GM12865 (cell line): ENCODE results near the gene TMEM221.
"Not testable (repeated sequence)": the region's sequence is repeated elsewhere in the genome, so short reads cannot be mapped to it uniquely, and the experiment has no call there.

Source experiments
- DNase-seq: peaks from one replicate; pipeline ENCODE4 v3.0.0; 2010; ENCODE audit warnings: low read depth
- H3K4me3 ChIP-seq: 2 replicates; pipeline ENCODE4 v1.5.1; 2011; ENCODE audit warnings: mild to moderate bottlenecking, low read depth, low read length, control low read depth
- TF ChIP-seq, protein P1 (sequence below): IDR thresholded peaks from 2 replicates; pipeline ENCODE4 v1.5.1; 2011; ENCODE audit warnings: low read length, control low read depth, low read depth, inconsistent platforms; ENCODE audit not compliant: insufficient read depth; ENCODE audit errors: missing control alignments

The TMEM221 gene

GRCh38 chr19:17482877-17483604, 34.6 kb upstream of the TMEM221 start:
- DNase-seq: no peak
- TF ChIP-seq, protein P1, sequence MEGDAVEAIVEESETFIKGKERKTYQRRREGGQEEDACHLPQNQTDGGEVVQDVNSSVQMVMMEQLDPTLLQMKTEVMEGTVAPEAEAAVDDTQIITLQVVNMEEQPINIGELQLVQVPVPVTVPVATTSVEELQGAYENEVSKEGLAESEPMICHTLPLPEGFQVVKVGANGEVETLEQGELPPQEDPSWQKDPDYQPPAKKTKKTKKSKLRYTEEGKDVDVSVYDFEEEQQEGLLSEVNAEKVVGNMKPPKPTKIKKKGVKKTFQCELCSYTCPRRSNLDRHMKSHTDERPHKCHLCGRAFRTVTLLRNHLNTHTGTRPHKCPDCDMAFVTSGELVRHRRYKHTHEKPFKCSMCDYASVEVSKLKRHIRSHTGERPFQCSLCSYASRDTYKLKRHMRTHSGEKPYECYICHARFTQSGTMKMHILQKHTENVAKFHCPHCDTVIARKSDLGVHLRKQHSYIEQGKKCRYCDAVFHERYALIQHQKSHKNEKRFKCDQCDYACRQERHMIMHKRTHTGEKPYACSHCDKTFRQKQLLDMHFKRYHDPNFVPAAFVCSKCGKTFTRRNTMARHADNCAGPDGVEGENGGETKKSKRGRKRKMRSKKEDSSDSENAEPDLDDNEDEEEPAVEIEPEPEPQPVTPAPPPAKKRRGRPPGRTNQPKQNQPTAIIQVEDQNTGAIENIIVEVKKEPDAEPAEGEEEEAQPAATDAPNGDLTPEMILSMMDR: no peak
- no peak overlapping the region for H3K4me3 ChIP-seq

DNA sequence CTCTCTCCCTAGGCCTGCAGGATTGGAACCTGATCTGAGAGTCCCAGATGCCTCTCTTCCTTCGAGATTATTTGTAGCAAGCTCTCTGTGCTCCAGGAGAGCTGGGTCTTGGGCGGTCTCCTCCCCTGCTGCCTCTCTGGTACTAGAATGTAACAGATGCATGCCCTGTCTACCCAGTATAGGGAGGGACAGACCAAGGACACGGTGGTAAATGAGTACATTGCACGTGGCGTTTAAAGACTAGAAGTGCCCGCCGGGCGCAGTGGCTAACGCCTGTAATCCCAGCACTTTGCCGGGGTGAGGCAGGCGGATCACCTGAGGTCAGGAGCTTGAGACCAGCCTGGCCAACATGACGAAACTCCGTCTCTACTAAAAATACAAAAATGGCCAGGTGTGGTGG, 33.5 kb upstream of the TMEM221 start:
- TF ChIP-seq, protein P1: no peak
- H3K4me3 ChIP-seq: no peak overlapping the region
- DNase-seq: no peak

DNA sequence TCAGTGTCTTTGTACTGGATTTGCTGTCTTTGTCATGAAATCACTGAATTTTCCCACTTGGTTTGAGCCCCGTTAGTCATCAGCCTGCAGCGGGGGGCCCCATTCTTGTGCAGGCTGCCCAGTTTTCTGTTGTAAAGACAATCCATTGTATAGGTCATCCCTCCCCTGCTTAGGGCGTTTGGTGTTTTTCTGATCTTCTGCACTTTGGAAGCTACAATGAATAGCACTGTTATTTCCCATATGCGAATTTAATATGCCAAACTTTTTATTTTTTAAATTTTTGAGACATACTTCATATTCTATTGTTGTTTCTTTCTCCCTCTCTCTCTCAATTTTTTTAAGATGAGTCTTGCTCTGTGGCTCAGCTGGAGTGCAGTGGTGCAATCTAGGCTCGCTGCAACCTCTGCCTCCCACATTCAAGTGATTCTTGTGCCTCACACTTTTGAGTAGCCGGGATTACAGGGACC, 30.9 kb upstream of the TMEM221 start:
- DNase-seq: no peak
- H3K4me3 ChIP-seq: no peak overlapping the region
- TF ChIP-seq, protein P1: no peak

DNA sequence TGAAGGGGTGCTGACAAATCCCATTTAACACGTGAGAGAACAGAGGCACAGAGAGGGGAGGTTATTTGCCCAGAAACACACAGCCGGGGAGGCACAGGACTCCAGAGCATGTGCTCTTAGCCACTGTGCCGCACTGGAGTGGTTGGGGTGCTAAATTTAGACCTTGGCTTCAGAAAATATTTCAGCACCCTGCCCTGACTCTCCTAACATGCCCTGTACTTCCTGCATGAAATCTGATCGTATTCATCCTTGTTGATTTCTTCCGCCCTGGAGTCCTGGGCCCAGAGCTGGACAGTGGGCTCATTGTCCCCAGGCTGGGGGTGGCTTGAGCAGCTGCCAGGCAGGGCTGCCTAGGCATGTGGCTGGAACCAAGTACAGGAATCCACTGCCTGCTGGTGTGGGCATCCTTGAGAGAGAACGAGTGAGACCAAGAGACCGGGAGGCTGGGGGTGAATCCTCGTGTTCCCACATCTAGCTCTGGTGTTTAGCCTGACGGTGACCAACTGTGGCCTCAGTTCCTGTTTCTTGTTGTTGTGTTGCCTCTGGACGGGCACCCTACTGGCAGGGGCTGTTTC, 27.2 kb upstream of the TMEM221 start:
- H3K4me3 ChIP-seq: no peak overlapping the region
- TF ChIP-seq, protein P1: no peak
- DNase-seq: no peak

GRCh38 chr19:17475011-17475540, 26.6 kb upstream of the TMEM221 start:
- H3K4me3 ChIP-seq, DNase-seq: not testable (repeated sequence)

DNA sequence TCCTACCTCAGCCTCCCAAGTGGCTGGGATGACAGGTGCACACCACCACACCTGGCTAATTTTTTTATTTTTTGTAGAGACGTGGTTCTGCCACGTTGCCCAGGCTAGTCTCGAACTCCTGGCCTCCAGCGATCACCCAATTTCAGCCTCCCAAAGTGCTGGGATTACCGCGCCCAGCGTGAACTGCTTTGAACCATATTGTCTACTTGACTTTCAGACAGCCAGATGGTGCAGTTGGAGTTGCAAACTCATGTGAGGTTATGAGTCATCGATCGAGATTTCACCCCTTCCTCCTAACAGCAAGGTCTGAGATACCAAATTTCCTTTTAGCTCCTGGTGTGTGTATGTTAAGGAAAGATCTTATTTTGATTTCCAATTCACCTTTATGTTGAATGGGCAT, 24.6 kb upstream of the TMEM221 start:
- TF ChIP-seq, protein P1: no peak
- peak; percentile 54 for DNase-seq

GRCh38 chr19:17471410-17472125, 23.1 kb upstream of the TMEM221 start:
- H3K4me3 ChIP-seq: no peak overlapping the region
- DNase-seq: no peak

More for the DNA sequence above, 24.6 kb upstream of the TMEM221 start:
- no peak overlapping the region for H3K4me3 ChIP-seq

More at GRCh38 chr19:17471410-17472125, 23.1 kb upstream of the TMEM221 start:
- TF ChIP-seq, protein P1: no peak
